GM23338 (cell line): ENCODE results near the gene ARHGEF19. TPM values are rescaled to one million over a fixed set of nuclear protein-coding genes. Genes with fewer than 3 reads are reported as not detected.

Source experiments
- ATAC-seq: fragments of 200-7000 bp; cut with Tn5 transposase; 3 replicates; pipeline ENCODE4 v1.9.1; 2020
- DNase-seq: peaks from one replicate; pipeline ENCODE4 v3.0.0-alpha.2; 2015; ENCODE audit warnings: low spot score
- H2AFZ ChIP-seq: fragments of 200-600 bp; sonication (generic); 2 replicates; pipeline ENCODE4 v1.8.0; 2016; ENCODE audit warnings: antibody characterized with exemption, mild to moderate bottlenecking, moderate library complexity
- H3F3A ChIP-seq: fragments of 200-600 bp; sonication (generic); replicated peaks from 2 replicates; pipeline ENCODE4 v1.8.0; 2017; ENCODE audit warnings: antibody characterized with exemption, mixed run types, low read depth
- H3K27ac ChIP-seq: fragments of 200-600 bp; sonication (generic); 2 replicates; pipeline ENCODE4 v1.6.1; 2016; ENCODE audit warnings: low read depth
- H3K27me3 ChIP-seq: fragments of 200-600 bp; sonication (generic); 2 replicates; pipeline ENCODE4 v1.8.0; 2016; ENCODE audit warnings: mild to moderate bottlenecking, mixed run types, moderate library complexity; ENCODE audit not compliant: insufficient read depth
- H3K36me3 ChIP-seq: fragments of 200-600 bp; sonication (generic); 2 replicates; pipeline ENCODE4 v1.8.0; 2016; ENCODE audit warnings: mild to moderate bottlenecking; ENCODE audit not compliant: insufficient read depth
- H3K4me1 ChIP-seq: fragments of 200-600 bp; sonication (generic); 2 replicates; pipeline ENCODE4 v1.8.0; 2016; ENCODE audit warnings: mild to moderate bottlenecking, moderate library complexity; ENCODE audit not compliant: insufficient read depth
- H3K4me2 ChIP-seq: fragments of 200-600 bp; sonication (generic); 2 replicates; pipeline ENCODE4 v1.7.1; 2017; ENCODE audit warnings: mixed run types
- H3K4me3 ChIP-seq: fragments of 200-600 bp; sonication (generic); 2 replicates; pipeline ENCODE4 v1.6.1; 2016; ENCODE audit warnings: mixed run types
- H3K79me2 ChIP-seq: fragments of 200-600 bp; sonication (generic); replicated peaks from 2 replicates; pipeline ENCODE4 v1.8.0; 2017; ENCODE audit warnings: mild to moderate bottlenecking; ENCODE audit not compliant: insufficient read depth
- H3K9me2 ChIP-seq: fragments of 200-600 bp; sonication (generic); 2 replicates; pipeline ENCODE4 v1.8.0; 2017; ENCODE audit not compliant: insufficient read depth
- H4K20me1 ChIP-seq: fragments of 200-600 bp; sonication (generic); replicated peaks from 2 replicates; pipeline ENCODE4 v1.8.0; 2017; ENCODE audit warnings: mild to moderate bottlenecking; ENCODE audit not compliant: insufficient read depth
- H3K27ac Mint-ChIP-seq: 2 replicates; pipeline ENCODE4 v1.8.0; 2020; ENCODE audit warnings: inconsistent platforms, mild to moderate bottlenecking, moderate library complexity, mixed read lengths
- H3K27me3 Mint-ChIP-seq: 3 replicates; pipeline ENCODE4 v1.8.0; 2022; ENCODE audit warnings: low read depth, mild to moderate bottlenecking, moderate library complexity, mixed read lengths, inconsistent platforms; ENCODE audit not compliant: insufficient read depth, poor library complexity
- H3K36me3 Mint-ChIP-seq: 3 replicates; pipeline ENCODE4 v1.8.0; 2021; ENCODE audit warnings: low read depth, mild to moderate bottlenecking, inconsistent platforms, moderate library complexity, mixed read lengths
- H3K4me1 Mint-ChIP-seq: 3 replicates; pipeline ENCODE4 v1.8.0; 2020; ENCODE audit warnings: mild to moderate bottlenecking, inconsistent platforms, mixed read lengths
- H3K4me3 Mint-ChIP-seq: 3 replicates; pipeline ENCODE4 v1.8.0; 2021; ENCODE audit warnings: moderate library complexity, mild to moderate bottlenecking, inconsistent platforms, mixed read lengths
- H3K9me3 Mint-ChIP-seq: 3 replicates; pipeline ENCODE4 v1.8.0; 2020; ENCODE audit warnings: moderate library complexity, mild to moderate bottlenecking, inconsistent platforms, mixed read lengths
- CREB1 ChIP-seq: fragments of 250-450 bp; sonication (Bioruptor Pico); IDR thresholded peaks from 2 replicates; pipeline ENCODE4 v1.5.0; 2020; ENCODE audit warnings: low read depth, mild to moderate bottlenecking, moderate library complexity
- EZH2 ChIP-seq: fragments of 200-600 bp; sonication (generic); IDR thresholded peaks from one replicate; pipeline ENCODE4 v1.8.0; 2017; ENCODE audit warnings: antibody characterized with exemption, mild to moderate bottlenecking, low read depth; ENCODE audit not compliant: unreplicated experiment
- EZH2phosphoT487 ChIP-seq: fragments of 200-600 bp; sonication (generic); IDR thresholded peaks from one replicate; pipeline ENCODE4 v1.8.1; 2018; ENCODE audit warnings: antibody characterized with exemption; ENCODE audit not compliant: unreplicated experiment
- JUNB ChIP-seq: IDR thresholded peaks from one replicate; pipeline ENCODE4 v1.6.1; 2016; ENCODE audit warnings: antibody characterized with exemption; ENCODE audit not compliant: unreplicated experiment
- NANOG ChIP-seq: IDR thresholded peaks from 2 replicates; pipeline ENCODE4 v1.6.1; 2016; ENCODE audit warnings: antibody characterized with exemption, borderline replicate concordance
- POLR2AphosphoS5 ChIP-seq: IDR thresholded peaks from 2 replicates; pipeline ENCODE4 v1.6.1; 2016; ENCODE audit warnings: antibody characterized with exemption, low read depth
- STAT1 ChIP-seq: IDR thresholded peaks from one replicate; pipeline ENCODE4 v1.6.1; 2016; ENCODE audit warnings: antibody characterized with exemption; ENCODE audit not compliant: unreplicated experiment
- ZNF114 ChIP-seq: fragments of 250-450 bp; sonication (Bioruptor Pico); IDR thresholded peaks from 2 replicates; pipeline ENCODE4 v1.5.0; 2020; ENCODE audit warnings: mild to moderate bottlenecking, moderate library complexity
- ZNF331 ChIP-seq: fragments of 250-450 bp; sonication (Bioruptor Pico); IDR thresholded peaks from 2 replicates; pipeline ENCODE4 v1.5.0; 2020; ENCODE audit warnings: low read depth, mild to moderate bottlenecking, moderate library complexity
- polyA plus RNA-seq: library from polyadenylated mRNA; unstranded; fragments of >200 nt; fragmentation: Nextera tagmentation; extraction: Ambion mirVana; gene quantifications from 2 replicates; pipeline ENCODE4 v1.2.1, GENCODE V29; 2016
- total RNA-seq: library from RNA; depleted of rRNA; stranded (reverse); fragments of >200 nt; shearing (Covaris generic); gene quantifications from 2 replicates; pipeline ENCODE4 v1.2.3, GENCODE V29; 2014
- TF ChIP-seq, protein P1 (sequence below), 2 experiments: fragments of 200-600 bp in 1 of 2; sonication (generic) in 1 of 2; conservative IDR thresholded peaks; 2 replicates each; pipeline versions ENCODE4 v1.5.1 to v1.6.1; 2016 to 2017; ENCODE audit warnings: antibody characterized with exemption in 2 of 2, low read depth in 2 of 2, mild to moderate bottlenecking in 2 of 2, moderate library complexity in 1 of 2
- TF ChIP-seq, protein P2 (sequence below): IDR thresholded peaks from one replicate; pipeline ENCODE4 v1.6.1; 2018; ENCODE audit warnings: antibody characterized with exemption; ENCODE audit not compliant: unreplicated experiment
- TF ChIP-seq, protein P3 (sequence below): IDR thresholded peaks from 2 replicates; pipeline ENCODE4 v1.6.1; 2016; ENCODE audit warnings: antibody characterized with exemption
- TF ChIP-seq, protein P4 (sequence below): fragments of 250-450 bp; sonication (Bioruptor Pico); IDR thresholded peaks from 2 replicates; pipeline ENCODE4 v1.5.0; 2020; ENCODE audit warnings: mild to moderate bottlenecking, moderate library complexity

Gene ARHGEF19
- total and polyA plus RNA-seq, 2 experiments from 2014 or later = 19.5 to 46.4 TPM

DNA sequence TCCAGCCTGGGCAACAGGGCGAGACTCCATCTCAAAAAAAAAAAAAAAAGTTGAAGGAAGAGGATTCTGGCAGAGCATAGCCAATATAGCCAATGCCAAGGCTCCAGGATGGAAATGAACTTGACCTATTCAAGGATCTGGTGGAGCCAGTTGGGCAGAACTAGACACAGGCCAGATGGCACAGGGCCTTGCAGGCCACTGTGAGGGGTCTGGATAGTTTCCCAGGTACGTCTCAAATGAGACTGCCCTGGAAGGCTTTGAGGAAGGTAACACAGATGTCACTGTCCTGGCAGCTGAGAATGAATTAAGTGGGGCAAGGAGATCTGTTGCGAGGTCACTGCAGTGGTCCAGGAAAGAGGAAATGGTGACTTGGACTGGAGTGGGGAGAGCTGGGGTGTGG is 12.0 kb upstream of the ARHGEF19 start:
- DNase-seq (no peak), ATAC-seq (no peak)
- no peaks in the 10 kb centered on the region for H3K79me2 ChIP-seq
- H3K27me3 Mint-ChIP-seq = peaks cover 49% of the 10 kb centered on the region
- H4K20me1 ChIP-seq = no peaks in the 10 kb centered on the region; the same call in 1 of the 2 replicates
- no peak overlapping the region for H3K27ac Mint-ChIP-seq
- H3K4me3 ChIP-seq = no peak overlapping the region
- no peak overlapping the region for H3K27ac ChIP-seq
- peaks cover 19% of the 10 kb centered on the region for H3K4me1 Mint-ChIP-seq
- H3K36me3 Mint-ChIP-seq = no peaks in the 10 kb centered on the region
- H3K36me3 ChIP-seq = no peaks in the 10 kb centered on the region
- no peak overlapping the region for H2AFZ ChIP-seq
- no peak overlapping the region for H3K4me2 ChIP-seq
- H3K9me3 Mint-ChIP-seq = no peaks in the 10 kb centered on the region; the same call in 2 of the 3 replicates
- peaks cover 16% of the 10 kb centered on the region for H3F3A ChIP-seq
- peaks cover 52% of the 10 kb centered on the region for H3K27me3 ChIP-seq
- H3K4me1 ChIP-seq = peaks cover 13% of the 10 kb centered on the region; the same call in 1 of the 2 replicates
- H3K9me2 ChIP-seq = no peaks in the 10 kb centered on the region
- no peak overlapping the region for H3K4me3 Mint-ChIP-seq
- no peak for TF ChIP-seq ZNF331 (CRISPR knock-in tag)
- no peak for TF ChIP-seq NANOG
- no peak for TF ChIP-seq EZH2
- TF ChIP-seq POLR2AphosphoS5 = no peak
- TF ChIP-seq, protein P1, sequence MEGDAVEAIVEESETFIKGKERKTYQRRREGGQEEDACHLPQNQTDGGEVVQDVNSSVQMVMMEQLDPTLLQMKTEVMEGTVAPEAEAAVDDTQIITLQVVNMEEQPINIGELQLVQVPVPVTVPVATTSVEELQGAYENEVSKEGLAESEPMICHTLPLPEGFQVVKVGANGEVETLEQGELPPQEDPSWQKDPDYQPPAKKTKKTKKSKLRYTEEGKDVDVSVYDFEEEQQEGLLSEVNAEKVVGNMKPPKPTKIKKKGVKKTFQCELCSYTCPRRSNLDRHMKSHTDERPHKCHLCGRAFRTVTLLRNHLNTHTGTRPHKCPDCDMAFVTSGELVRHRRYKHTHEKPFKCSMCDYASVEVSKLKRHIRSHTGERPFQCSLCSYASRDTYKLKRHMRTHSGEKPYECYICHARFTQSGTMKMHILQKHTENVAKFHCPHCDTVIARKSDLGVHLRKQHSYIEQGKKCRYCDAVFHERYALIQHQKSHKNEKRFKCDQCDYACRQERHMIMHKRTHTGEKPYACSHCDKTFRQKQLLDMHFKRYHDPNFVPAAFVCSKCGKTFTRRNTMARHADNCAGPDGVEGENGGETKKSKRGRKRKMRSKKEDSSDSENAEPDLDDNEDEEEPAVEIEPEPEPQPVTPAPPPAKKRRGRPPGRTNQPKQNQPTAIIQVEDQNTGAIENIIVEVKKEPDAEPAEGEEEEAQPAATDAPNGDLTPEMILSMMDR (conservative IDR thresholded peaks at IDR 0.05; ENCODE audit: low read depth in 2 of 2) = no peak
- TF ChIP-seq, protein P2, sequence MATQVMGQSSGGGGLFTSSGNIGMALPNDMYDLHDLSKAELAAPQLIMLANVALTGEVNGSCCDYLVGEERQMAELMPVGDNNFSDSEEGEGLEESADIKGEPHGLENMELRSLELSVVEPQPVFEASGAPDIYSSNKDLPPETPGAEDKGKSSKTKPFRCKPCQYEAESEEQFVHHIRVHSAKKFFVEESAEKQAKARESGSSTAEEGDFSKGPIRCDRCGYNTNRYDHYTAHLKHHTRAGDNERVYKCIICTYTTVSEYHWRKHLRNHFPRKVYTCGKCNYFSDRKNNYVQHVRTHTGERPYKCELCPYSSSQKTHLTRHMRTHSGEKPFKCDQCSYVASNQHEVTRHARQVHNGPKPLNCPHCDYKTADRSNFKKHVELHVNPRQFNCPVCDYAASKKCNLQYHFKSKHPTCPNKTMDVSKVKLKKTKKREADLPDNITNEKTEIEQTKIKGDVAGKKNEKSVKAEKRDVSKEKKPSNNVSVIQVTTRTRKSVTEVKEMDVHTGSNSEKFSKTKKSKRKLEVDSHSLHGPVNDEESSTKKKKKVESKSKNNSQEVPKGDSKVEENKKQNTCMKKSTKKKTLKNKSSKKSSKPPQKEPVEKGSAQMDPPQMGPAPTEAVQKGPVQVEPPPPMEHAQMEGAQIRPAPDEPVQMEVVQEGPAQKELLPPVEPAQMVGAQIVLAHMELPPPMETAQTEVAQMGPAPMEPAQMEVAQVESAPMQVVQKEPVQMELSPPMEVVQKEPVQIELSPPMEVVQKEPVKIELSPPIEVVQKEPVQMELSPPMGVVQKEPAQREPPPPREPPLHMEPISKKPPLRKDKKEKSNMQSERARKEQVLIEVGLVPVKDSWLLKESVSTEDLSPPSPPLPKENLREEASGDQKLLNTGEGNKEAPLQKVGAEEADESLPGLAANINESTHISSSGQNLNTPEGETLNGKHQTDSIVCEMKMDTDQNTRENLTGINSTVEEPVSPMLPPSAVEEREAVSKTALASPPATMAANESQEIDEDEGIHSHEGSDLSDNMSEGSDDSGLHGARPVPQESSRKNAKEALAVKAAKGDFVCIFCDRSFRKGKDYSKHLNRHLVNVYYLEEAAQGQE = no peak
- TF ChIP-seq EZH2phosphoT487 = no peak
- no peak for TF ChIP-seq JUNB
- TF ChIP-seq STAT1 = no peak
- no peak for TF ChIP-seq CREB1 (CRISPR knock-in tag)
- TF ChIP-seq, protein P3, sequence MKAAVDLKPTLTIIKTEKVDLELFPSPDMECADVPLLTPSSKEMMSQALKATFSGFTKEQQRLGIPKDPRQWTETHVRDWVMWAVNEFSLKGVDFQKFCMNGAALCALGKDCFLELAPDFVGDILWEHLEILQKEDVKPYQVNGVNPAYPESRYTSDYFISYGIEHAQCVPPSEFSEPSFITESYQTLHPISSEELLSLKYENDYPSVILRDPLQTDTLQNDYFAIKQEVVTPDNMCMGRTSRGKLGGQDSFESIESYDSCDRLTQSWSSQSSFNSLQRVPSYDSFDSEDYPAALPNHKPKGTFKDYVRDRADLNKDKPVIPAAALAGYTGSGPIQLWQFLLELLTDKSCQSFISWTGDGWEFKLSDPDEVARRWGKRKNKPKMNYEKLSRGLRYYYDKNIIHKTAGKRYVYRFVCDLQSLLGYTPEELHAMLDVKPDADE = no peak
- TF ChIP-seq, protein P4, sequence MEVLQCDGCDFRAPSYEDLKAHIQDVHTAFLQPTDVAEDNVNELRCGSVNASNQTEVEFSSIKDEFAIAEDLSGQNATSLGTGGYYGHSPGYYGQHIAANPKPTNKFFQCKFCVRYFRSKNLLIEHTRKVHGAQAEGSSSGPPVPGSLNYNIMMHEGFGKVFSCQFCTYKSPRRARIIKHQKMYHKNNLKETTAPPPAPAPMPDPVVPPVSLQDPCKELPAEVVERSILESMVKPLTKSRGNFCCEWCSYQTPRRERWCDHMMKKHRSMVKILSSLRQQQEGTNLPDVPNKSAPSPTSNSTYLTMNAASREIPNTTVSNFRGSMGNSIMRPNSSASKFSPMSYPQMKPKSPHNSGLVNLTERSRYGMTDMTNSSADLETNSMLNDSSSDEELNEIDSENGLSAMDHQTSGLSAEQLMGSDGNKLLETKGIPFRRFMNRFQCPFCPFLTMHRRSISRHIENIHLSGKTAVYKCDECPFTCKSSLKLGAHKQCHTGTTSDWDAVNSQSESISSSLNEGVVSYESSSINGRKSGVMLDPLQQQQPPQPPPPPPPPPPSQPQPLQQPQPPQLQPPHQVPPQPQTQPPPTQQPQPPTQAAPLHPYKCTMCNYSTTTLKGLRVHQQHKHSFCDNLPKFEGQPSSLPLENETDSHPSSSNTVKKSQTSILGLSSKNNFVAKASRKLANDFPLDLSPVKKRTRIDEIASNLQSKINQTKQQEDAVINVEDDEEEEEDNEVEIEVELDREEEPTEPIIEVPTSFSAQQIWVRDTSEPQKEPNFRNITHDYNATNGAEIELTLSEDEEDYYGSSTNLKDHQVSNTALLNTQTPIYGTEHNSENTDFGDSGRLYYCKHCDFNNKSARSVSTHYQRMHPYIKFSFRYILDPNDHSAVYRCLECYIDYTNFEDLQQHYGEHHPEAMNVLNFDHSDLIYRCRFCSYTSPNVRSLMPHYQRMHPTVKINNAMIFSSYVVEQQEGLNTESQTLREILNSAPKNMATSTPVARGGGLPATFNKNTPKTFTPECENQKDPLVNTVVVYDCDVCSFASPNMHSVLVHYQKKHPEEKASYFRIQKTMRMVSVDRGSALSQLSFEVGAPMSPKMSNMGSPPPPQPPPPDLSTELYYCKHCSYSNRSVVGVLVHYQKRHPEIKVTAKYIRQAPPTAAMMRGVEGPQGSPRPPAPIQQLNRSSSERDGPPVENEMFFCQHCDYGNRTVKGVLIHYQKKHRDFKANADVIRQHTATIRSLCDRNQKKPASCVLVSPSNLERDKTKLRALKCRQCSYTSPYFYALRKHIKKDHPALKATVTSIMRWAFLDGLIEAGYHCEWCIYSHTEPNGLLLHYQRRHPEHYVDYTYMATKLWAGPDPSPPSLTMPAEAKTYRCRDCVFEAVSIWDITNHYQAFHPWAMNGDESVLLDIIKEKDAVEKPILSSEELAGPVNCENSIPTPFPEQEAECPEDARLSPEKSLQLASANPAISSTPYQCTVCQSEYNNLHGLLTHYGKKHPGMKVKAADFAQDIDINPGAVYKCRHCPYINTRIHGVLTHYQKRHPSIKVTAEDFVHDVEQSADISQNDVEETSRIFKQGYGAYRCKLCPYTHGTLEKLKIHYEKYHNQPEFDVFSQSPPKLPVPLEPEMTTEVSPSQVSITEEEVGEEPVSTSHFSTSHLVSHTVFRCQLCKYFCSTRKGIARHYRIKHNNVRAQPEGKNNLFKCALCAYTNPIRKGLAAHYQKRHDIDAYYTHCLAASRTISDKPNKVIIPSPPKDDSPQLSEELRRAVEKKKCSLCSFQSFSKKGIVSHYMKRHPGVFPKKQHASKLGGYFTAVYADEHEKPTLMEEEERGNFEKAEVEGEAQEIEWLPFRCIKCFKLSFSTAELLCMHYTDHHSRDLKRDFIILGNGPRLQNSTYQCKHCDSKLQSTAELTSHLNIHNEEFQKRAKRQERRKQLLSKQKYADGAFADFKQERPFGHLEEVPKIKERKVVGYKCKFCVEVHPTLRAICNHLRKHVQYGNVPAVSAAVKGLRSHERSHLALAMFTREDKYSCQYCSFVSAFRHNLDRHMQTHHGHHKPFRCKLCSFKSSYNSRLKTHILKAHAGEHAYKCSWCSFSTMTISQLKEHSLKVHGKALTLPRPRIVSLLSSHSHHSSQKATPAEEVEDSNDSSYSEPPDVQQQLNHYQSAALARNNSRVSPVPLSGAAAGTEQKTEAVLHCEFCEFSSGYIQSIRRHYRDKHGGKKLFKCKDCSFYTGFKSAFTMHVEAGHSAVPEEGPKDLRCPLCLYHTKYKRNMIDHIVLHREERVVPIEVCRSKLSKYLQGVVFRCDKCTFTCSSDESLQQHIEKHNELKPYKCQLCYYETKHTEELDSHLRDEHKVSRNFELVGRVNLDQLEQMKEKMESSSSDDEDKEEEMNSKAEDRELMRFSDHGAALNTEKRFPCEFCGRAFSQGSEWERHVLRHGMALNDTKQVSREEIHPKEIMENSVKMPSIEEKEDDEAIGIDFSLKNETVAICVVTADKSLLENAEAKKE = no peak
- TF ChIP-seq ZNF114 (CRISPR knock-in tag) = no peak
